ENCODE data around the gene MEGF11. TPM values are rescaled to one million over a fixed set of nuclear protein-coding genes. Genes with fewer than 3 reads are reported as not detected.

The MEGF11 gene
- polyA plus RNA-seq, 2 of the 4 experiments (the other 2 are of a cell fraction) = 0.25 to 0.31 TPM

- no peak for TF ChIP-seq E2F6 (IDR thresholded peaks at IDR 0.05; ENCODE audit: borderline replicate concordance, low read depth)
- TF ChIP-seq JUNB (IDR thresholded peaks at IDR 0.05) = no peak
- no peak for TF ChIP-seq CBX2 (IDR thresholded peaks at IDR 0.05; ENCODE audit: borderline replicate concordance, low read depth)
- TF ChIP-seq RCOR1 (IDR thresholded peaks at IDR 0.05; ENCODE audit: low read depth, low read length) = no peak
- TF ChIP-seq TFCP2L1 (CRISPR knock-in tag; IDR thresholded peaks at IDR 0.05) = no peak
- TF ChIP-seq HOXB13 (CRISPR knock-in tag; IDR thresholded peaks at IDR 0.05; ENCODE audit: low read depth) = no peak
Observed at GRCh38 chr15:65918357-65918920, 335.1 kb downstream of the MEGF11 start (continued).

- Histone ChIP-seq H3K4me2 (no peak overlapping the region), H3K9me3 (no peaks in the 10 kb centered on the region), H3K4me3 (no peak overlapping the region), H3K27ac (no peak overlapping the region), H3K4me1 (0 out of 3 replicates have a peak, but pooled peaks cover 4% of the 10 kb centered on the region)
- DNase-seq (ENCODE audit: low read depth in 1 of 2, low spot score in 1 of 2) (no peak), FAIRE-seq (no peak), ATAC-seq (no peak)
- TF ChIP-seq ZFP36 (IDR thresholded peaks at IDR 0.05; ENCODE audit: borderline replicate concordance, partially characterized antibody) = no peak
- TF ChIP-seq BHLHE40 (IDR thresholded peaks at IDR 0.05; ENCODE audit: low read depth, low read length) = no peak
- no peak for TF ChIP-seq RFX5 (IDR thresholded peaks at IDR 0.05)
- no peak for TF ChIP-seq ELK1 (IDR thresholded peaks at IDR 0.05; ENCODE audit: low read depth, low read length)
- TF ChIP-seq JUNB (IDR thresholded peaks at IDR 0.05) = no peak
- TF ChIP-seq FOXS1 (CRISPR knock-in tag; IDR thresholded peaks at IDR 0.05) = no peak
- TF ChIP-seq CHD2 (IDR thresholded peaks at IDR 0.05; ENCODE audit: low read length, partially characterized antibody) = no peak
- no peak for TF ChIP-seq MAFK (IDR thresholded peaks at IDR 0.05; ENCODE audit: partially characterized antibody)
- no peak for TF ChIP-seq EHF (CRISPR knock-in tag; IDR thresholded peaks at IDR 0.05)
- ChIA-PET CTCF (interaction anchor here (0.8 to 4.3 kb wide), 13 partner anchors 7 to 370 kb away, joined by 3 to 26 read pairs (median 3); no protein-coding TSS in a partner anchor), POLR2A (interaction anchor here (0.6 kb wide), 1 partner anchor 467 kb away, joined by 3 read pairs; no protein-coding TSS in a partner anchor)
- 86% methylated on average over 4 of the region's 4 CpGs for WGBS (ENCODE audit: missing lambda C conversion rate)
Observed at GRCh38 chr15:65917936-65918335, 335.6 kb downstream of the MEGF11 start.

- Histone ChIP-seq H3K4me3 (no peak overlapping the region), H3K9me3 (no peaks in the 10 kb centered on the region), H3K4me1 (0 out of 3 replicates have a peak, but pooled peaks cover 4% of the 10 kb centered on the region), H3K4me2 (no peak overlapping the region), H3K27ac (no peak overlapping the region)
- CTCF ChIA-PET = interaction anchor here (0.6 to 4.3 kb wide), 21 partner anchors 8 to 370 kb away, joined by 3 to 26 read pairs (median 5); no protein-coding TSS in a partner anchor
- POLR2A ChIA-PET = no interaction called here
- no peak for ATAC-seq
- WGBS (ENCODE audit: missing lambda C conversion rate) = 59% methylated on average over 3 of the region's 3 CpGs
- DNase-seq (ENCODE audit: low read depth in 1 of 2, low spot score in 1 of 2) = no peak
- no peak for FAIRE-seq
- no peak for TF ChIP-seq KDM5A (IDR thresholded peaks at IDR 0.05)
- TF ChIP-seq MAZ (IDR thresholded peaks at IDR 0.05; ENCODE audit: borderline replicate concordance, low read depth, low read length) = no peak
- no peak for TF ChIP-seq HMGXB4 (CRISPR knock-in tag; IDR thresholded peaks at IDR 0.05; ENCODE audit: borderline replicate concordance)
- TF ChIP-seq NFE2L2 (conservative IDR thresholded peaks at IDR 0.05; ENCODE audit: low read length) = no peak
- TF ChIP-seq NPAS2 (CRISPR knock-in tag; IDR thresholded peaks at IDR 0.05; ENCODE audit: borderline replicate concordance) = no peak
- no peak for TF ChIP-seq HOXA7 (CRISPR knock-in tag; IDR thresholded peaks at IDR 0.05)
- no peak for TF ChIP-seq EHMT2 (IDR thresholded peaks at IDR 0.05; ENCODE audit: low read depth)
- TF ChIP-seq HOXB13 (CRISPR knock-in tag; IDR thresholded peaks at IDR 0.05; ENCODE audit: low read depth) = no peak
- TF ChIP-seq RAD21 (conservative IDR thresholded peaks at IDR 0.05 in 1 of 2, IDR thresholded peaks at IDR 0.05 in 1 of 2) = no peak
- no peak for TF ChIP-seq ZNF302 (CRISPR knock-in tag; IDR thresholded peaks at IDR 0.05)
- TF ChIP-seq ZSCAN20 (CRISPR knock-in tag; IDR thresholded peaks at IDR 0.05) = no peak
- TF ChIP-seq PHF8 (IDR thresholded peaks at IDR 0.05; ENCODE audit: borderline replicate concordance, low read depth) = no peak
- TF ChIP-seq CTCF (IDR thresholded peaks at IDR 0.05) = no peak
- TF ChIP-seq EHF (CRISPR knock-in tag; IDR thresholded peaks at IDR 0.05) = no peak
- no peak for TF ChIP-seq GATA3 (IDR thresholded peaks at IDR 0.05; ENCODE audit: borderline replicate concordance)
- no peak for TF ChIP-seq CEBPB (IDR thresholded peaks at IDR 0.05)
- TF ChIP-seq HES2 (IDR thresholded peaks at IDR 0.05) = no peak
Observed at GRCh38 chr15:65917407-65917756, 336.2 kb downstream of the MEGF11 start.
